OCI-LY7 (cell line): ENCODE measurements around the gene HBG2. TPM values are rescaled to one million over a fixed set of nuclear protein-coding genes. Genes with fewer than 3 reads are reported as not detected.

Experiments
- BruUV-seq: library from RNA; stranded (reverse); fragments of 400-500 nt; replicated peaks from 2 replicates; lab custom pipeline; 2021; lab: Mats Ljungman, UMichigan
- CTCF ChIA-PET: fragments of 300-600 bp; sonication (Branson Sonifier 250); formaldehyde crosslinking; loops from one replicate; lab custom pipeline; 2022; ENCODE audit warnings: antibody characterized with exemption; ENCODE audit not compliant: unreplicated experiment; lab: Charles Lee
- POLR2A ChIA-PET: fragments of 300-600 bp; sonication (Branson Sonifier 250); formaldehyde crosslinking; loops from one replicate; lab custom pipeline; 2022; ENCODE audit warnings: antibody characterized with exemption; lab: Charles Lee
- DNase-seq: peaks from one replicate; pipeline ENCODE4 v3.0.0-alpha.2; 2015; ENCODE audit warnings: low spot score
- H2AFZ ChIP-seq: fragments of 200-600 bp; sonication (generic), shearing (Covaris generic); 2 replicates; pipeline ENCODE4 v1.6.1; 2014; ENCODE audit warnings: mild to moderate bottlenecking, antibody characterized with exemption, low read length, moderate library complexity
- H3K27ac ChIP-seq: fragments of 200-600 bp; sonication (generic); 2 replicates; pipeline ENCODE4 v1.5.1; 2014; ENCODE audit warnings: mixed run types, low read depth, mild to moderate bottlenecking, moderate library complexity, low read length, inconsistent platforms; ENCODE audit not compliant: poor library complexity, severe bottlenecking
- H3K36me3 ChIP-seq: fragments of 200-600 bp; sonication (generic); 2 replicates; pipeline ENCODE4 v1.6.1; 2014; ENCODE audit warnings: mild to moderate bottlenecking, antibody characterized with exemption, low read length, moderate library complexity, mixed read lengths; ENCODE audit not compliant: insufficient read depth
- H3K4me1 ChIP-seq: fragments of 200-600 bp; sonication (generic); 2 replicates; pipeline ENCODE4 v1.5.1; 2014; ENCODE audit warnings: mild to moderate bottlenecking, low read length; ENCODE audit not compliant: insufficient read depth, poor library complexity, severe bottlenecking
- H3K4me2 ChIP-seq: fragments of 200-600 bp; sonication (generic); 2 replicates; pipeline ENCODE4 v1.6.1; 2014; ENCODE audit warnings: mild to moderate bottlenecking, low read length
- H3K4me3 ChIP-seq: fragments of 200-600 bp; sonication (generic); 2 replicates; pipeline ENCODE4 v1.5.1; 2014; ENCODE audit warnings: mild to moderate bottlenecking, low read depth, low read length; ENCODE audit not compliant: poor library complexity, severe bottlenecking
- H3K79me2 ChIP-seq: fragments of 200-600 bp; sonication (generic); 2 replicates; pipeline ENCODE4 v1.6.1; 2016; ENCODE audit warnings: low read depth, mild to moderate bottlenecking, low read length, moderate library complexity, mixed read lengths; ENCODE audit not compliant: insufficient read depth
- H3K9me2 ChIP-seq: fragments of 200-600 bp; sonication (generic); 2 replicates; pipeline ENCODE4 v1.6.1; 2016; ENCODE audit warnings: mild to moderate bottlenecking, low read length, mixed read lengths; ENCODE audit not compliant: insufficient read depth
- H3K9me3 ChIP-seq: fragments of 200-600 bp; sonication (generic); 2 replicates; pipeline ENCODE4 v1.6.1; 2014; ENCODE audit warnings: mild to moderate bottlenecking, mixed run types, low read length, mixed read lengths
- H4K20me1 ChIP-seq: fragments of 200-600 bp; sonication (generic); 2 replicates; pipeline ENCODE4 v1.6.1; 2014; ENCODE audit warnings: mild to moderate bottlenecking, antibody characterized with exemption, low read length, moderate library complexity, mixed read lengths; ENCODE audit not compliant: insufficient read depth
- EZH2phosphoT487 ChIP-seq: fragments of 200-600 bp; sonication (generic); IDR thresholded peaks from 2 replicates; pipeline ENCODE4 v1.6.1; 2018; ENCODE audit warnings: low read depth, borderline replicate concordance, mild to moderate bottlenecking, mixed run types, antibody characterized with exemption, low read length, moderate library complexity, mixed read lengths
- intact Hi-C: fragments of 100-400 bp; cut with micrococcal nuclease; formaldehyde crosslinking; loops from one replicate; pipeline ENCODE4 v1.10.0; 2022; ENCODE audit not compliant: unreplicated experiment
- total RNA-seq, 2 experiments: library from RNA; depleted of rRNA in 1 of 2; stranded (reverse); fragments of >200 nt in 1 of 2; shearing (Covaris generic) in 1 of 2; gene quantifications; 2 replicates each; pipeline ENCODE4 v1.2.3, GENCODE V29; 2014 to 2022
- TF ChIP-seq, protein P1 (sequence below): fragments of 200-600 bp; sonication (generic); conservative IDR thresholded peaks from 2 replicates; pipeline ENCODE4 v1.5.1; 2014; ENCODE audit warnings: mild to moderate bottlenecking, antibody characterized with exemption, low read length, moderate library complexity, mixed read lengths

Gene HBG2
- total RNA-seq, 2 experiments from 2014 or later: not detected

DNA sequence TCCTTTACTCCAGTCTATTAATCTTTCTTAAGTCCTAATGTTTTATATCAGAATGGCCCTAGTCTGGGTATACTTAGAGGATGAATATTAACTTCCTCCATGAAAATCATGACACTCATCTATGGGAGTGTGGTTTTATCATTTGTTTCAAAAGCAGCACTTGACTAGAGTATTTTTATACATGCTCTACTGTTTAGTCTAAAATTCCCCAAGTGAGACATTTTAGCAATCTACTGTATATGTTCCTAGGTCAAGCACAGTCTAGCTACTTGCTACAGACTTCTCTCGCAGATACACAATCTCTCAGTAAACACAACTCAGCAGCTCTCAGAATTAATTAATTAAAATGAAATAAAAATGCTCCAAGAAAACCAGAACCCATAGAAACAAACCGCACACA, 24.8 kb downstream of the HBG2 start:
- Histone ChIP-seq H3K36me3 (no peaks in the 10 kb centered on the region), H3K27ac (no peak overlapping the region), H3K4me2 (no peak overlapping the region), H4K20me1 (no peaks in the 10 kb centered on the region), H3K4me3 (no peak overlapping the region), H3K9me3 (no peaks in the 10 kb centered on the region), H2AFZ (no peak overlapping the region), H3K9me2 (no peaks in the 10 kb centered on the region), H3K79me2 (no peaks in the 10 kb centered on the region), H3K4me1 (no peaks in the 10 kb centered on the region)
- ChIA-PET CTCF (no interaction called here), POLR2A (interaction anchor here (0.7 kb wide), 1 partner anchor 19 kb away, joined by 3 read pairs; no protein-coding TSS in a partner anchor)
- no peak for DNase-seq
- intact Hi-C loops: no loop called here
- TF ChIP-seq, protein P1, sequence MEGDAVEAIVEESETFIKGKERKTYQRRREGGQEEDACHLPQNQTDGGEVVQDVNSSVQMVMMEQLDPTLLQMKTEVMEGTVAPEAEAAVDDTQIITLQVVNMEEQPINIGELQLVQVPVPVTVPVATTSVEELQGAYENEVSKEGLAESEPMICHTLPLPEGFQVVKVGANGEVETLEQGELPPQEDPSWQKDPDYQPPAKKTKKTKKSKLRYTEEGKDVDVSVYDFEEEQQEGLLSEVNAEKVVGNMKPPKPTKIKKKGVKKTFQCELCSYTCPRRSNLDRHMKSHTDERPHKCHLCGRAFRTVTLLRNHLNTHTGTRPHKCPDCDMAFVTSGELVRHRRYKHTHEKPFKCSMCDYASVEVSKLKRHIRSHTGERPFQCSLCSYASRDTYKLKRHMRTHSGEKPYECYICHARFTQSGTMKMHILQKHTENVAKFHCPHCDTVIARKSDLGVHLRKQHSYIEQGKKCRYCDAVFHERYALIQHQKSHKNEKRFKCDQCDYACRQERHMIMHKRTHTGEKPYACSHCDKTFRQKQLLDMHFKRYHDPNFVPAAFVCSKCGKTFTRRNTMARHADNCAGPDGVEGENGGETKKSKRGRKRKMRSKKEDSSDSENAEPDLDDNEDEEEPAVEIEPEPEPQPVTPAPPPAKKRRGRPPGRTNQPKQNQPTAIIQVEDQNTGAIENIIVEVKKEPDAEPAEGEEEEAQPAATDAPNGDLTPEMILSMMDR: no peak
- TF ChIP-seq EZH2phosphoT487: no peak
- BruUV-seq: no TSS peak

DNA sequence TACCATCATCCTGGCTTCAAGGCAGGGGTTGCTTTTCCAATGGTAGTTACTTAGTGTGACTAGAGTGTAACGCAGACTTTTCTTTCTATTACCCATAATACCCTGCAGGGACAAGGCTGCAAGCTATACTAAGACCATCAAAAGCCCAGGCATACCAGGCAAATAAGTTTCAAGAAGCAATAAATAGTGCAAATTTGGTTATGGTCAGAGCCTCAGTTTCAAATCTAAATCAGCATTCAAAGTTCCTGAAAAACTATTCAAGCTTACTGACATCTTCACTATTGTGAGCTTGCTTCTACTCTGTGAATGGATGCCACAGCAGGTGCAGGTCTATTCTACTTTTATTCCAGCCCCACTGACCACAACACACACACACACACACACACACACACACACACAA, 25.2 kb downstream of the HBG2 start:
- H2AFZ ChIP-seq: no peak overlapping the region
- intact Hi-C loops: no loop called here
- no peak overlapping the region for H3K27ac ChIP-seq
- H3K36me3 ChIP-seq: no peaks in the 10 kb centered on the region
- no peaks in the 10 kb centered on the region for H4K20me1 ChIP-seq
- H3K79me2 ChIP-seq: no peaks in the 10 kb centered on the region
- no peak for DNase-seq
- no peak overlapping the region for H3K4me3 ChIP-seq
- no peak for TF ChIP-seq EZH2phosphoT487
- TF ChIP-seq, protein P1: no peak
- no peaks in the 10 kb centered on the region for H3K4me1 ChIP-seq
- BruUV-seq: no TSS peak
- ChIA-PET POLR2A (interaction anchor here (0.6 to 0.7 kb wide), 2 partner anchors 11 to 18 kb away, joined by 3 read pairs; no protein-coding TSS in a partner anchor), CTCF (no interaction called here)
- H3K4me2 ChIP-seq: no peak overlapping the region
- no peaks in the 10 kb centered on the region for H3K9me3 ChIP-seq
- no peaks in the 10 kb centered on the region for H3K9me2 ChIP-seq

DNA sequence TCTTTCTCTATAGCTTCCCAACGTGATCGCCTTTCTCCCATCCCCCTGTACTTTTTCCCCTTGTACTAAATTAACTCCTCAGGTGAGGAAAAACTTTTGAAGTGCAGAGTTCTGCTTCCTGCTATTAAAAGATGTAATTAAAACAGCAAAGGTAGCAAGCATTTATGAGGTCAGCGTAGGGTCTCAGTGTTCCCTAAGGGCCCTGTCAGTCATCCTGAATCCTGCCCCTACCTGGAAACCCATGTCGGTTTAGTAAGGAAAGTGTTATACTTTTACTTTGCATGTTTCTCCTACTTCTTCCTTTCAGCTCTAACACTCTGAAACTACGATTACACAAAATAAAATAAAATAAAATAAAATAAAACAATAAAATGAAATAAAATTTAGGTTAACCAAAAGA, 26.5 kb downstream of the HBG2 start:
- no peak for DNase-seq
- intact Hi-C loops: no loop called here
- H3K36me3 ChIP-seq: no peaks in the 10 kb centered on the region
- no peak overlapping the region for H2AFZ ChIP-seq
- H3K4me1 ChIP-seq: no peaks in the 10 kb centered on the region
- BruUV-seq: no TSS peak
- no peaks in the 10 kb centered on the region for H3K9me2 ChIP-seq
- H3K9me3 ChIP-seq: no peaks in the 10 kb centered on the region
- ChIA-PET POLR2A (no interaction called here), CTCF (no interaction called here)
- no peaks in the 10 kb centered on the region for H4K20me1 ChIP-seq
- no peak overlapping the region for H3K27ac ChIP-seq
- H3K79me2 ChIP-seq: no peaks in the 10 kb centered on the region
- TF ChIP-seq, protein P1: no peak
- no peak for TF ChIP-seq EZH2phosphoT487
- no peak overlapping the region for H3K4me3 ChIP-seq
- H3K4me2 ChIP-seq: no peak overlapping the region
